Thyroid gland (tissue), 4 donors: ENCODE measurements around the gene IMMT.
"Not testable (repeated sequence)": the region's sequence is repeated elsewhere in the genome, so short reads cannot be mapped to it uniquely, and the experiment has no call there.

Source experiments
- POLR2A ChIP-seq, 2 donors: fragments of 450-650 bp; IDR thresholded peaks; one replicate each; pipeline ENCODE4 v1.6.1; 2017; ENCODE audit warnings: antibody characterized with exemption in 2 of 2, mild to moderate bottlenecking in 2 of 2, moderate library complexity in 1 of 2
- TF ChIP-seq, protein P1 (sequence below), 6 experiments: fragments of 200-600 bp in 3 of 6; fragments of 450-650 bp in 3 of 6; sonication (generic) in 3 of 6; IDR thresholded peaks; one replicate each; pipeline ENCODE4 v1.5.1; 2016 to 2019; ENCODE audit warnings: antibody characterized with exemption in 6 of 6, mild to moderate bottlenecking in 2 of 6, inconsistent platforms in 1 of 6, moderate library complexity in 1 of 6

GRCh38 chr2:86244781-86245180 is 49.5 kb upstream of the IMMT start:
- TF ChIP-seq, protein P1, sequence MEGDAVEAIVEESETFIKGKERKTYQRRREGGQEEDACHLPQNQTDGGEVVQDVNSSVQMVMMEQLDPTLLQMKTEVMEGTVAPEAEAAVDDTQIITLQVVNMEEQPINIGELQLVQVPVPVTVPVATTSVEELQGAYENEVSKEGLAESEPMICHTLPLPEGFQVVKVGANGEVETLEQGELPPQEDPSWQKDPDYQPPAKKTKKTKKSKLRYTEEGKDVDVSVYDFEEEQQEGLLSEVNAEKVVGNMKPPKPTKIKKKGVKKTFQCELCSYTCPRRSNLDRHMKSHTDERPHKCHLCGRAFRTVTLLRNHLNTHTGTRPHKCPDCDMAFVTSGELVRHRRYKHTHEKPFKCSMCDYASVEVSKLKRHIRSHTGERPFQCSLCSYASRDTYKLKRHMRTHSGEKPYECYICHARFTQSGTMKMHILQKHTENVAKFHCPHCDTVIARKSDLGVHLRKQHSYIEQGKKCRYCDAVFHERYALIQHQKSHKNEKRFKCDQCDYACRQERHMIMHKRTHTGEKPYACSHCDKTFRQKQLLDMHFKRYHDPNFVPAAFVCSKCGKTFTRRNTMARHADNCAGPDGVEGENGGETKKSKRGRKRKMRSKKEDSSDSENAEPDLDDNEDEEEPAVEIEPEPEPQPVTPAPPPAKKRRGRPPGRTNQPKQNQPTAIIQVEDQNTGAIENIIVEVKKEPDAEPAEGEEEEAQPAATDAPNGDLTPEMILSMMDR (IDR thresholded peaks at IDR 0.05), result not testable (repeated sequence)
- TF ChIP-seq POLR2A (IDR thresholded peaks at IDR 0.05), result not testable (repeated sequence)
